ENCODE results near the gene CEP55. TPM values are rescaled to one million over a fixed set of nuclear protein-coding genes. Genes with fewer than 3 reads are reported as not detected.

CEP55 gene
- total and polyA plus RNA-seq, 10 of the 15 experiments (the other 5 are each of a cell fraction or from before 2014, with no cell fraction given) = 14.6 to 83.6 (median 52.0) TPM

GRCh38 chr10:93496322-93497041 lies at the start of gene CEP55 (continued):
- TF ChIP-seq RAD21 (IDR thresholded peaks at IDR 0.05; ENCODE audit: insufficient read depth, low read depth, low read length) (no peak), CREB1 (IDR thresholded peaks at IDR 0.05; ENCODE audit: low read depth) (peak; percentile 95), MEF2A (IDR thresholded peaks at IDR 0.05; ENCODE audit: insufficient read depth, low read depth, low read length) (no peak), TARDBP (IDR thresholded peaks at IDR 0.05; ENCODE audit: borderline replicate concordance) (no peak), TCF12 (IDR thresholded peaks at IDR 0.05; ENCODE audit: low read depth, low read length) (peak; percentile 66; the same call in 1 of the 2 replicates), RB1 (IDR thresholded peaks at IDR 0.05; ENCODE audit: borderline replicate concordance) (peak; percentile 89; the same call in 1 of the 2 replicates), POLR2AphosphoS2 (IDR thresholded peaks at IDR 0.05; ENCODE audit: low read depth, low read length) (no peak), BCL3 (IDR thresholded peaks at IDR 0.05; ENCODE audit: borderline replicate concordance, insufficient read depth, low read depth, low read length, poor library complexity, severe bottlenecking) (no peak), IKZF1 (conservative IDR thresholded peaks at IDR 0.05) (peak; percentile 59), ESRRA (IDR thresholded peaks at IDR 0.05; ENCODE audit: low read length) (no peak), ZBTB4 (CRISPR knock-in tag; IDR thresholded peaks at IDR 0.05) (no peak), POLR2A (IDR thresholded peaks at IDR 0.05; ENCODE audit: low read depth, low read length) (peak; percentile 90)
- TF ChIP-seq, protein P1, sequence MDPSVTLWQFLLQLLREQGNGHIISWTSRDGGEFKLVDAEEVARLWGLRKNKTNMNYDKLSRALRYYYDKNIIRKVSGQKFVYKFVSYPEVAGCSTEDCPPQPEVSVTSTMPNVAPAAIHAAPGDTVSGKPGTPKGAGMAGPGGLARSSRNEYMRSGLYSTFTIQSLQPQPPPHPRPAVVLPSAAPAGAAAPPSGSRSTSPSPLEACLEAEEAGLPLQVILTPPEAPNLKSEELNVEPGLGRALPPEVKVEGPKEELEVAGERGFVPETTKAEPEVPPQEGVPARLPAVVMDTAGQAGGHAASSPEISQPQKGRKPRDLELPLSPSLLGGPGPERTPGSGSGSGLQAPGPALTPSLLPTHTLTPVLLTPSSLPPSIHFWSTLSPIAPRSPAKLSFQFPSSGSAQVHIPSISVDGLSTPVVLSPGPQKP (IDR thresholded peaks at IDR 0.05; ENCODE audit: low read depth, low read length) = 0 out of 2 replicates have a peak, but pooled peaks have one; percentile 40
- TF ChIP-seq, protein P2, sequence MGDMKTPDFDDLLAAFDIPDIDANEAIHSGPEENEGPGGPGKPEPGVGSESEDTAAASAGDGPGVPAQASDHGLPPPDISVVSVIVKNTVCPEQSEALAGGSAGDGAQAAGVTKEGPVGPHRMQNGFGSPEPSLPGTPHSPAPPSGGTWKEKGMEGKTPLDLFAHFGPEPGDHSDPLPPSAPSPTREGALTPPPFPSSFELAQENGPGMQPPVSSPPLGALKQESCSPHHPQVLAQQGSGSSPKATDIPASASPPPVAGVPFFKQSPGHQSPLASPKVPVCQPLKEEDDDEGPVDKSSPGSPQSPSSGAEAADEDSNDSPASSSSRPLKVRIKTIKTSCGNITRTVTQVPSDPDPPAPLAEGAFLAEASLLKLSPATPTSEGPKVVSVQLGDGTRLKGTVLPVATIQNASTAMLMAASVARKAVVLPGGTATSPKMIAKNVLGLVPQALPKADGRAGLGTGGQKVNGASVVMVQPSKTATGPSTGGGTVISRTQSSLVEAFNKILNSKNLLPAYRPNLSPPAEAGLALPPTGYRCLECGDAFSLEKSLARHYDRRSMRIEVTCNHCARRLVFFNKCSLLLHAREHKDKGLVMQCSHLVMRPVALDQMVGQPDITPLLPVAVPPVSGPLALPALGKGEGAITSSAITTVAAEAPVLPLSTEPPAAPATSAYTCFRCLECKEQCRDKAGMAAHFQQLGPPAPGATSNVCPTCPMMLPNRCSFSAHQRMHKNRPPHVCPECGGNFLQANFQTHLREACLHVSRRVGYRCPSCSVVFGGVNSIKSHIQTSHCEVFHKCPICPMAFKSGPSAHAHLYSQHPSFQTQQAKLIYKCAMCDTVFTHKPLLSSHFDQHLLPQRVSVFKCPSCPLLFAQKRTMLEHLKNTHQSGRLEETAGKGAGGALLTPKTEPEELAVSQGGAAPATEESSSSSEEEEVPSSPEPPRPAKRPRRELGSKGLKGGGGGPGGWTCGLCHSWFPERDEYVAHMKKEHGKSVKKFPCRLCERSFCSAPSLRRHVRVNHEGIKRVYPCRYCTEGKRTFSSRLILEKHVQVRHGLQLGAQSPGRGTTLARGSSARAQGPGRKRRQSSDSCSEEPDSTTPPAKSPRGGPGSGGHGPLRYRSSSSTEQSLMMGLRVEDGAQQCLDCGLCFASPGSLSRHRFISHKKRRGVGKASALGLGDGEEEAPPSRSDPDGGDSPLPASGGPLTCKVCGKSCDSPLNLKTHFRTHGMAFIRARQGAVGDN (IDR thresholded peaks at IDR 0.05) = no peak
- TF ChIP-seq, protein P3, sequence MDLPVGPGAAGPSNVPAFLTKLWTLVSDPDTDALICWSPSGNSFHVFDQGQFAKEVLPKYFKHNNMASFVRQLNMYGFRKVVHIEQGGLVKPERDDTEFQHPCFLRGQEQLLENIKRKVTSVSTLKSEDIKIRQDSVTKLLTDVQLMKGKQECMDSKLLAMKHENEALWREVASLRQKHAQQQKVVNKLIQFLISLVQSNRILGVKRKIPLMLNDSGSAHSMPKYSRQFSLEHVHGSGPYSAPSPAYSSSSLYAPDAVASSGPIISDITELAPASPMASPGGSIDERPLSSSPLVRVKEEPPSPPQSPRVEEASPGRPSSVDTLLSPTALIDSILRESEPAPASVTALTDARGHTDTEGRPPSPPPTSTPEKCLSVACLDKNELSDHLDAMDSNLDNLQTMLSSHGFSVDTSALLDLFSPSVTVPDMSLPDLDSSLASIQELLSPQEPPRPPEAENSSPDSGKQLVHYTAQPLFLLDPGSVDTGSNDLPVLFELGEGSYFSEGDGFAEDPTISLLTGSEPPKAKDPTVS (IDR thresholded peaks at IDR 0.05; ENCODE audit: low read depth, low read length) = no peak
- TF ChIP-seq, protein P4, sequence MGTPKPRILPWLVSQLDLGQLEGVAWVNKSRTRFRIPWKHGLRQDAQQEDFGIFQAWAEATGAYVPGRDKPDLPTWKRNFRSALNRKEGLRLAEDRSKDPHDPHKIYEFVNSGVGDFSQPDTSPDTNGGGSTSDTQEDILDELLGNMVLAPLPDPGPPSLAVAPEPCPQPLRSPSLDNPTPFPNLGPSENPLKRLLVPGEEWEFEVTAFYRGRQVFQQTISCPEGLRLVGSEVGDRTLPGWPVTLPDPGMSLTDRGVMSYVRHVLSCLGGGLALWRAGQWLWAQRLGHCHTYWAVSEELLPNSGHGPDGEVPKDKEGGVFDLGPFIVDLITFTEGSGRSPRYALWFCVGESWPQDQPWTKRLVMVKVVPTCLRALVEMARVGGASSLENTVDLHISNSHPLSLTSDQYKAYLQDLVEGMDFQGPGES (IDR thresholded peaks at IDR 0.05) = no peak; the same call in 1 of the 2 replicates

Data from GM12878 (cell line).